ENCODE data around the gene UBQLN3. TPM values are rescaled to one million over a fixed set of nuclear protein-coding genes. Genes with fewer than 3 reads are reported as not detected.

Gene UBQLN3
- polyA plus RNA-seq, 3 donors: not detected

GRCh38 chr11:5508605-5509004 is 1.2 kb downstream of the UBQLN3 start:
- no peak overlapping the region for H3K27ac ChIP-seq (ENCODE audit: low read depth, low read length)
- 89 to 96% (median 95%) methylated on average over 8 of the region's 8 CpGs for WGBS, 3 donors

GRCh38 chr11:5507933-5508305 is 1.8 kb downstream of the UBQLN3 start:
- WGBS, 3 donors: 66 to 77% (median 74%) methylated on average over 6 of the region's 6 CpGs

GRCh38 chr11:5507177-5507932 is 2.4 kb downstream of the UBQLN3 start:
- WGBS, 3 donors: 80 to 88% (median 84%) methylated on average over 9 of the region's 9 CpGs
- H3K27ac ChIP-seq (ENCODE audit: low read depth, low read length): no peak overlapping the region

More at GRCh38 chr11:5507933-5508305, 1.8 kb downstream of the UBQLN3 start:
- H3K27ac ChIP-seq (ENCODE audit: low read depth, low read length): no peak overlapping the region

- H3K27ac ChIP-seq (ENCODE audit: low read depth, low read length): no peak overlapping the region
- WGBS, 3 donors: 83 to 89% (median 88%) methylated on average over 9 of the region's 9 CpGs
Observed at GRCh38 chr11:5505363-5506048, 4.3 kb downstream of the UBQLN3 start.

- H3K27ac ChIP-seq (ENCODE audit: low read depth, low read length): no peak overlapping the region
- 78 to 89% (median 82%) methylated on average over 2 of the region's 2 CpGs for WGBS, 3 donors
Observed at GRCh38 chr11:5504403-5504921, 5.3 kb downstream of the UBQLN3 start.

GRCh38 chr11:5500393-5500801 is 9.4 kb downstream of the UBQLN3 start:
- 81 to 87% (median 83%) methylated on average over 6 of the region's 6 CpGs for WGBS, 3 donors

GRCh38 chr11:5499671-5500070 is 10.1 kb downstream of the UBQLN3 start:
- 58 to 67% (median 64%) methylated on average over 2 of the region's 2 CpGs for WGBS, 3 donors
- H3K27ac ChIP-seq (ENCODE audit: low read depth, low read length): no peak overlapping the region

More at GRCh38 chr11:5500393-5500801, 9.4 kb downstream of the UBQLN3 start:
- H3K27ac ChIP-seq (ENCODE audit: low read depth, low read length): no peak overlapping the region

GRCh38 chr11:5489576-5490357 is 20.0 kb downstream of the UBQLN3 start:
- 45 to 53% (median 52%) methylated on average over 5 of the region's 5 CpGs for WGBS, 3 donors
- H3K27ac ChIP-seq (ENCODE audit: low read depth, low read length): no peak overlapping the region

GRCh38 chr11:5488798-5489399 is 20.9 kb downstream of the UBQLN3 start:
- H3K27ac ChIP-seq (ENCODE audit: low read depth, low read length): no peak overlapping the region
- 82 to 95% (median 94%) methylated on average over 4 of the region's 4 CpGs for WGBS, 3 donors

GRCh38 chr11:5488385-5488784 is 21.4 kb downstream of the UBQLN3 start, which contains the start of gene OR52D1:
Gene OR52D1 (plus strand): TSS chr11:5488685. CDS start chr11:5488707, 22 bp downstream.
- no peak within 1 kb of the TSS for H3K27ac ChIP-seq (ENCODE audit: low read depth, low read length)

- 58 to 81% (median 67%) methylated on average over 3 of the region's 3 CpGs for WGBS, 3 donors
Observed at GRCh38 chr11:5486421-5486820, 23.3 kb downstream of the UBQLN3 start.

GRCh38 chr11:5486003-5486402 is 23.8 kb downstream of the UBQLN3 start:
- WGBS, 3 donors: 74 to 80% (median 78%) methylated on average over 3 of the region's 3 CpGs

More at GRCh38 chr11:5486421-5486820, 23.3 kb downstream of the UBQLN3 start:
- H3K27ac ChIP-seq (ENCODE audit: low read depth, low read length): no peak overlapping the region

GRCh38 chr11:5476186-5476819 is 33.5 kb downstream of the UBQLN3 start:
- 36 to 39% (median 38%) methylated on average over 2 of the region's 2 CpGs for WGBS, 3 donors
- H3K27ac ChIP-seq (ENCODE audit: low read depth, low read length): no peak overlapping the region

More at GRCh38 chr11:5486003-5486402, 23.8 kb downstream of the UBQLN3 start:
- H3K27ac ChIP-seq (ENCODE audit: low read depth, low read length): no peak overlapping the region

- no peak overlapping the region for H3K27ac ChIP-seq (ENCODE audit: low read depth, low read length)
Observed at GRCh38 chr11:5473921-5474320, 35.8 kb downstream of the UBQLN3 start.

GRCh38 chr11:5467527-5467926 is 42.2 kb downstream of the UBQLN3 start:
- 22 to 66% (median 55%) methylated on average over 2 of the region's 2 CpGs for WGBS, 3 donors
- no peak overlapping the region for H3K27ac ChIP-seq (ENCODE audit: low read depth, low read length)

- 84 to 94% (median 90%) methylated on average over 14 of the region's 14 CpGs for WGBS, 3 donors
- H3K27ac ChIP-seq (ENCODE audit: low read depth, low read length): no peak overlapping the region
Observed at GRCh38 chr11:5460983-5461621, 48.7 kb downstream of the UBQLN3 start.

All from adipose tissue (tissue), 3 donors.